GM19025 (cell line): ENCODE results near the gene BORCS8.
"Not testable (repeated sequence)": the region's sequence is repeated elsewhere in the genome, so short reads cannot be mapped to it uniquely, and the experiment has no call there.

Experiments used
- ATAC-seq: cut with Tn5 transposase; IDR thresholded peaks from one replicate; pipeline ENCODE4 v1.9.1; 2021; ENCODE audit warnings: mild to moderate bottlenecking, low read depth, moderate library complexity; ENCODE audit not compliant: unreplicated experiment

BORCS8 gene

DNA sequence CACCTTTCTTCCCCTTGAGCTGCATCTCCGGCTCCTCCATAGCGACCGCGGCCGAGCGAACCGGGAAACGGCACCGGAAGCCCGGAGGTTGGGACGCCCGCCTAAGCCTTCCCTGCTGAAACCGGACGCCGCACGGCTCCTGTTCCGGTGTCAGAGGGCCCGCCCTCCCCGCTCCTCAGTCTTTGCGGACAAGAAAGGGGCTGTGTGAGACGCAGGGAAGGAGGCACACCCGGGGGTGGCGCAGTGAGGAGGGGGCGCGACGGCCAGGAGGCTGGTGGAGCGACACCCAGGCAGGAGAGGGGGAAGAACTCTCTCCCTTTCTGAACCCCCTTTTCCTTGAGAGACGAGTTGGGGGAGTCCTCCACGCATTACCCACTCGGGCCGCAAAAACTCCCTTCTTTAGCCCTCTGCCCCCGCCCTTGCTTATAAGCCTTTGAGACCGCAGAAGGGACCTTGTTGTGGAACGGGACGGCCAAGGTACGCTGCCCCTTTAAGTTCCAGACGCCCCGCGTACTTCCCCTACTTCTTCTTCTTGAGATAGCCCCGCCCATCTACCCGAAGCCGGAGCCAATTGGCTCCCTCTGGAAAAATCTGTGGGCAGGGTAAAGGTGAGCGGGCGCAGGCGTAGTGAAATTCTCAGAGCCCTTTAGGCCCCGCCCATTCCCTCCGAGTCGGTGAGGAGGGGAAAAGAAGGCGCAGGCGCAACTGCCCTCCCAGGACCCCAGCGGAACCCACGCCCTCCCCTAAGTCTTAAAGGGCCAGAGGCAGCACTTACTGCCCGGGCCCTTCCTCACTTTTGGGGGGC lies at the start of gene BORCS8, which contains the start of gene RFXANK:
BORCS8 (minus strand) TSS at position 75 of the 805 bp plus-strand sequence; CDS start at position 40, 35 bp downstream.
RFXANK (plus strand) TSS at position 181 of the 805 bp plus-strand sequence. CDS start 1,689 bp downstream, outside the sequence.
- ATAC-seq: peak; percentile 85

DNA sequence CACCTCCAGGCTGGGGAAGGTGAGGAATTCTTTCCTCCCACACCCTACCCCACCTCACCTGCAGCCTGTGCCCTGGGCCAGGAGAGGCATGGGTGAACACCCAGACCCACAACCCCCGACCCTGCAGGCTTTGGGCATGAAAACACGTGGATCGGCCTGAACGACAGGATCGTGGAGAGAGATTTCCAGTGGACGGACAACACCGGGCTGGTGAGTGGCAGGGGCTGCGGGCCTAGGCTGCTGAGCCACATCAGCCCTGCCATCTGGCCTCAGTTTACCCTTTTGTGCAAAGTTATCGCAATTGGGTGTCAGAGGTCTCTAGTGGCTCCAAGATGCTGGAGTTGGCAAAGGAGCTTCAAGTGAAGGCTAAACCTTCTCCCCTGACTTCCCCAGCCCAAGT lies 48.5 kb upstream of the BORCS8 start:
- no peak for ATAC-seq

DNA sequence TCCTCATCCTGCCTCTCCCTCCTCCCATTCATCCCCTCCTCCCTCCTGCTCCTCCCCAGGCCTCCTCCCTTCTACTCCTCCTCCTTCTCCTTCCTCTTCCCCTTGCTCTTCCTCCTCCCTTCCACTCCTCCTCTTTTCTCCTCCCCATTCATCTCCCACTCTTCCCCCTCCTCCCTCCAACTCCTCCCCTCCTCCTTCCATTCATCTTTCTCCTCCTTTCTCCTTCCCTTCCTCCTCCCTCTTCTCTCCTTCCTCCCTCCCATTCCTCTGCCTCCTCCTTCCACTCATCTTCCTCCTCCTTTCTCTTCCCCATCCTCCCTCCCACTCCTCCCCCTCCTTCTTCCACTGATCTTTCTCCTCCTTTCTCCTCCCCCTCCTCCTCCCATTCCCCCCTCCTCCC lies 47.7 kb upstream of the BORCS8 start:
- no peak for ATAC-seq

DNA sequence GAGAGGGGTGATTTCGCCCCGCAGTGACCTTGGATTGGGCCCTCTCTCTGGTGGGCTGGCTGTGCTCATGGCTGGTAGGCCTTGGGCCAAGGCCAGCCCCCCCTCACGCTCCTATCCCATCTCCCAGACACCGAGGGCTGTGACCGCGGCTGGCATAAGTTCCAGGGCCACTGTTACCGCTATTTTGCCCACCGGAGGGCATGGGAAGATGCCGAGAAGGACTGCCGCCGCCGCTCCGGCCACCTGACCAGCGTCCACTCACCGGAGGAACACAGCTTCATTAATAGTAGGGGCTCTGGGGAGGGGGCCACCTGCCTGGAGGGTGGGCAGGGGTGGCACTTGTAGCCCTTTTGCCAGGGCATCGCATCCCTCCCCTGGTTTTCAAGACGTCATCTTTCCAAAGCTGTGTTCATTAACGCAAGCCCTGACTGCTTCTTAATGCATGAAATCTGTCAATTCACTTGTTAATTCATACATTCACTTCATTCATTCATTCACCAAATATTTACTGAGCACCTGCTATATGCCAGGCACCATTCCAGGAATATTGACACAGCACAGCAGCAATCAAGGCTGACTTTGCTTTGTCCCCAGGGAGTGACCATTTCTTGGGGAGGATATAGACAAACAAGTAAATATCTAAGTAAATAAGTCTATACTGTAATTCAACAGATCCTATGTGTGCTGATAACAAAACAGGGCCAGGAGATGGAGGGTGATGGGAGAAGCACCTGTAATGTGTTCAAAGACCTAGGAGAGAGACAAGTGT lies 46.4 kb upstream of the BORCS8 start:
- ATAC-seq: no peak

DNA sequence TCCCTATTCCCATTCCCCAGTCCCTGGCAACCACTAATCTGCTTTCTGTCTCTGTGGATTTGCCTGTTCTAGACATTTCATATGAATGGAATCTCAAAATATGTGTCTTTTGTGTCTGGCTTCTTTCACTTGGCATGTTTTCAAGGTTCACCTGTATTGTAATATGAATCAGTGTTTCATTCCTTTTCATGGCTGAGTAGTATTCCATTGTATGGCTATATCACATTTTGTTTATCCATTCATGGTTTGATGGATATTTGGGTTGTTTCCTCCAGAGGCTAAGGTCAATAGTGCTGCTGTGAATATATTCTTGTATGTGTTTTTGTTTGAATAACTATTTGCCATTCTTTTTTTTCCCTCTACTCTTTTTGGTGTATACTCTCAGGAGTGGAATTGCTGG lies 44.2 kb upstream of the BORCS8 start:
- ATAC-seq: no peak

DNA sequence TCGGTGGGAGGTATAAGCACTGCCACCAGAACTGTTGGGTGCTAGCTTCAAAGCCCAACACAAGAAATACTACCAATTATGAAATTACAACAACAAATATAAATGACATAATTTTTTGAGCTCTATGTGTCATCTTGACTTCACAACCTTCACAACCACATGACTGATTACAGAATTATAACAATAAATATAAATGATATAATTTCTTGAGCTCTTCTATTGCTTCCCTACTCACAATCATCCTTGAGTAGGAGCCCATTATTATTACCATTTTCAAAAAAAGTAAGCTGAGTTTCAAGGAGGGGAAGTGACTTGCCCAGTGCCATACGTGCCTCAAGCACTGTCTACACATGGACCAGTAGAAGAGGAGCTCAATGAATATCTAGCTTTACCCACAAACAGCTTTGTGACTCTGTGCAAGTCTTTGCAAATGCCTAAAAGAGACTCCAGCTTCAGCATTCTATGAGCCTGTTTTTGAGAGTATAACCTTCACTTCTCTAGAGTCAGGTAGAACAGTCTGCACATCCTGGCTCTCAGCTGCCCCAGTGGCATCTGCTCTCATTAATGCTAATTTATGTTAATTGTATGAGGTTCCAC lies 42.4 kb upstream of the BORCS8 start:
- no peak for ATAC-seq

DNA sequence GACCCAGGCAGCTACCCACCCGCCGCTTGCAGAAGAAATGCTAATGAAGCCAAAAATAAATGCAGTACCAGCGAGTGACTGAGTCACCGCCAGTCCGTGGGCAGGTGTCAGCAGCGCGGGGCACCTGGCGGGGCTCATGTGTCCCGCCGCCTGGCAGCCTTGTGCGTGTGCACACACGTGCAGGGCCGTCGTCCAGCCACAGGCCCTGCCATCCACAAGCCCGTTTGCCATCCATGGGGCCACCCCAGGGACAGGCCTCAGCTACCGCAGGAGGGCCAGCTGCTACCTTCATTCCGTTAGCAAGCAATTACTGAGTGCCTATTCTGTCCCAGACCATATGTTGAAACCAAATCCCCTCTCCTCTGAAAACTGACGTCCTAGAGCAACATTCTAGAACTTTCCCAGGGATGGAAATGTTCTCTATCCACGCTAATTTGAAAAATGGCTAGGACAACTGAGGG lies 40.3 kb upstream of the BORCS8 start:
- no peak for ATAC-seq

DNA sequence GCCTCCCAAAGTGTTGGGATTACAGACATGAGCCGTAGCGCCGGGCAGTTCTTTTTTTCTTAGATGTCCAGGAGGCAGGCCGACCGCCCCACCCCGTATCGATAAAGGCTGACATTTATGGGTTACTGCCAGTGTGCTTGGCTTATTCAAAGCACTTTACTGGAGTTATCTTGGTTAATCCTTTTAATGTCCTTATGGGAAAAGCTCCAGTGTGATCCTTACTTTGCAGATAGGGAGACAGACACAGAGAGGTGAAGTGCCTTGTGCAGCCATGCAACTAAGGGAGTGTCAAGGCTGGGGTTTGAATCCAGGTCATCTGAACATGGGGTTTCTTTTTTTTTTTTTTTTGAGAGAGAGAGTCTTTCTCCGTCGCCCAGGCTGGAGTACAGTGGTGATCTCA lies 39.0 kb upstream of the BORCS8 start:
- ATAC-seq: no peak

DNA sequence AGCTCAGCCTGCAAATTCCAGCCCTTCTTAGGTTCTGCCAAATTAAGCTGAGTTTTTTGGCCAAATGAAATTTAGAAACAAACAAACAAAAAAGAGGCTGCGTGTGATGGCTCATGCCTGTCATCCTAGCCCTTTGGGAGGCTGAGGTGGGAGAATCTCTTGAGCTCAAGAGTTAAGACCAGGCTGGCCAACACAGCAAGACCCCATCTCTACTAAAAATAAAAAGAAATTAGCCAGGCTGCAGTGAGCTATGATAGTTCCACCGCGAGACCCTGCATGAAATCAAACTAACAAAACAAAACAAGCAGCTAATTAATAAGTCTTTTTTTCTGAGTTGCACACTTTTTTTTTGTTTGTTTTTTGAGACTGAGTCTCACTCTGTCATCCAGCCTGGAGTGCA lies 37.7 kb upstream of the BORCS8 start:
- ATAC-seq: no peak

DNA sequence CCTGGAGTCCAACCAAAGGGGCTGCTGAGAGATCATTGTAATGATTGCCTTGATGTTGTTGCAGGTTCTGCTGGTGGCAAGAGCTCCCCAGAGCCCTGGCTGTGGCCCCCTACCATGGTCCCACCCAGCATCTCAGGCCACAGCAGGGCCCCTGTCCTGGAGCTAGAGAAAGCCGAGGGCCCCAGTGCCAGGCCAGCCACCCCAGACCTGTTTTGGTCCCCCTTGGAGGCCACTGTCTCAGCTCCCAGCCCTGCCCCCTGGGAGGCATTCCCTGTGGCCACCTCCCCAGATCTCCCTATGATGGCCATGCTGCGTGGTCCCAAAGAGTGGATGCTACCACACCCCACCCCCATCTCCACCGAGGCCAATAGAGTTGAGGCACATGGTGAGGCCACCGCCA lies 35.3 kb upstream of the BORCS8 start:
- no peak for ATAC-seq

DNA sequence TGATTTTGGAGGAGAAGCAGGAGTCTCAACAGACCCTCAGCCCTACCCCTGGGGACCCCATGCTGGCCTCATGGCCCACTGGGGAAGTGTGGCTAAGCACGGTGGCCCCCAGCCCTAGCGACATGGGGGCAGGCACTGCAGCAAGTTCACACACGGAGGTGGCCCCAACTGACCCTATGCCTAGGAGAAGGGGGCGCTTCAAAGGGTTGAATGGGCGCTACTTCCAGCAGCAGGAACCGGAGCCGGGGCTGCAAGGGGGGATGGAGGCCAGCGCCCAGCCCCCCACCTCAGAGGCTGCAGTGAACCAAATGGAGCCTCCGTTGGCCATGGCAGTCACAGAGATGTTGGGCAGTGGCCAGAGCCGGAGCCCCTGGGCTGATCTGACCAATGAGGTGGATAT lies 34.7 kb upstream of the BORCS8 start:
- no peak for ATAC-seq

DNA sequence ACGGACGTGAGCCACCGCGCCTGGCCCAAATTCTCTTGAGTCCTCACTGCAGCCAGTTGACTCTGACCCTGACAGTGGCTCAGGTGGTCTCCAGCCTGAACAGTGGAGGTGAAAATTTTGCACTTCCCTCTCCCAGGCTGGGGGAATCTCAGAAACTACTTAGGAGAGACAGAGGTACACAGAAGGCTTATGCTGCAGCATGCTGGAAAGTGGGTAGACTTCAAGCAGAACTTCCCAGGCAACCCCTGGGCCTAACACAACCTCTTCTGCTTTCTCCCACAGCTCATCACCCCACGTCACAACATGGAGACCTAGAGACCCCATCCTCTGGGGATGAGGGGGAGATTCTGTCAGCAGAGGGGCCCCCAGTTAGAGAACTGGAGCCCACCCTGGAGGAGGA lies 34.3 kb upstream of the BORCS8 start:
- ATAC-seq: no peak

DNA sequence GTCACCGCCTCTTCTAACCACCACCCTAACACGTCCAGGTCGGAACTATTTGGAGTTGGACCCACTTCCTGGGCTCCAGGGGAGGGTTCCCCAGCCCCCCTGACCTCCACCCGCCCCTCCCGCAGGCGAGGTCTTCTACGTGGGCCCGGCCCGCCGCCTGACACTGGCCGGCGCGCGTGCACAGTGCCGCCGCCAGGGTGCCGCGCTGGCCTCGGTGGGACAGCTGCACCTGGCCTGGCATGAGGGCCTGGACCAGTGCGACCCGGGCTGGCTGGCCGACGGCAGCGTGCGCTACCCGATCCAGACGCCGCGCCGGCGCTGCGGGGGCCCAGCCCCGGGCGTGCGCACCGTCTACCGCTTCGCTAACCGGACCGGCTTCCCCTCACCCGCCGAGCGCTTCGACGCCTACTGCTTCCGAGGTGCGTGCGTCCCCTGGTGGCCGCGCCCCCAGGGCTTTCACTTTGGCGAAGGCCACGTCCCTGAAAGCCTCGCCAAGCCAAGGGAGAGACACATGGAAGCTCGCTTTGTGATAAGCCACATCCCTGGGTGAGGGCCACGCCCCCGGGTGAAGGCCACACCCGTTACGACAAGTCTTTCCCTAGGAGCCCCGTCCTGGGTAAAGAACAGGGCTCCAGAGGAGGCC lies 33.0 kb upstream of the BORCS8 start:
- ATAC-seq: no peak

DNA sequence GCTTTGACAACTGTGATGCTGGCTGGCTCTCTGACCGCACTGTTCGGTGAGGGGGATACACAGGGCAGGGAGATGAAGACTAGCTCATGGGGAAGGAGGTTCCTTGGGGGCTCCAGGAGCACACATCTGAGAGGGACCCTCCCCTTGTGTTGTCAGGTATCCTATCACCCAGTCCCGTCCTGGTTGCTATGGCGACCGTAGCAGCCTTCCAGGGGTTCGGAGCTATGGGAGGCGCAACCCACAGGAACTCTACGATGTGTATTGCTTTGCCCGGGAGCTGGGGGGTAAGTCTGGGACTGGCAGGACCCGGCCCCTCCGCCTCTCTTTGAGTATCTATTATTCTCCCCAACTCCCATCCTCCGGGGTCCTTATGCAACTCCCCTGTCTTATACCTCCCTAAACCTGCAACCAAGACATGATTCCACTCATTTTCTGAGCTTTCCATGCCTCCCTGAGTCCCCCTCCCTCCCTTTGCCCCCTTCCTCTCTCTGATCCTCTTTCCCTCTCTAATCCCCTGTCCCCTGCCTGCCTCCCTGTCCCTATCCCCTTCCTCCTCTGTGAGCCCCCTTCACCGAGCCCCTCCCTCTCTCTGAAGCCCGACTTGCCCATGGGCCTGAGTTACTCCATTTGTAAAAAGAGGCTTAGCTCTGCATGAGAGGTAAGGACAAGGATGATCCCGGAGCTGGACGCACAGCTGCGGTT lies 32.3 kb upstream of the BORCS8 start:
- no peak for ATAC-seq

DNA sequence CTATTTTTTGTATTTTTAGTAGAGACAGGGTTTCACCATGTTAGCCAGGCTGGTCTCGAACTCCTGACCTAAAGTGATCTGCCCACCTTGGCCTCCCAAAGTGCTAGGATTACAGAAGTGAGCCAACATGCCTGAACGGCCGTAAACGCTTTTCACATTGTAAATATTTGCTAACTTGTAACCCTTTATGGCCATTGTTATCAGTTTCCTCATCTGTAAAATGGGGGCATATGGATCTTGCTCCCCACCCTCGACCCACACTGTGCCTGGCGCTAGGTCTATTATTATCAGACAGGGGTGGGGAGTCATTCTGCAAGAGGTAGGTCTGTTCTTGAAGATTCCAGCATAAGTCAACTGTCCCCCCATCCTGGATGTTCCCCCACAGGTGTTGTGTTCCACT lies 31.7 kb upstream of the BORCS8 start:
- no peak for ATAC-seq

DNA sequence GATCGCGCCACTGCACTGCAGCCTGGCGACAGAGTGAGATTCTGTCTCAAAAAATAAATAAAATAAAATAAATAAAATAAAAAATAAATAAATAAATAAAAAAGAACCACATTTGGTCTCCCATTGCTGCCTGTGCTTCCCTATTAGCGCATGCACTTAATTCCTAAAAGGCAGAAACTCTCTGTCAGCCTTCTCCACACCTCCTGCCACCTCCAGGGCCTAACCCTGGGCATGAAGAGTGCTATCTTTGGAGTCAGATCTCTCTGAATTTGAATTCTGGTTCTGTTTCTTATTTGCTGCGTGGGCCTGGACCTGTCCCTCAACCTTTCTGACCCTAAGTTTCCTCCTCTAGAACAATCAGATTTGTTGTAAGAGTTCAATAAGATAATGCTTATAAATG lies 31.1 kb upstream of the BORCS8 start:
- ATAC-seq: no peak

DNA sequence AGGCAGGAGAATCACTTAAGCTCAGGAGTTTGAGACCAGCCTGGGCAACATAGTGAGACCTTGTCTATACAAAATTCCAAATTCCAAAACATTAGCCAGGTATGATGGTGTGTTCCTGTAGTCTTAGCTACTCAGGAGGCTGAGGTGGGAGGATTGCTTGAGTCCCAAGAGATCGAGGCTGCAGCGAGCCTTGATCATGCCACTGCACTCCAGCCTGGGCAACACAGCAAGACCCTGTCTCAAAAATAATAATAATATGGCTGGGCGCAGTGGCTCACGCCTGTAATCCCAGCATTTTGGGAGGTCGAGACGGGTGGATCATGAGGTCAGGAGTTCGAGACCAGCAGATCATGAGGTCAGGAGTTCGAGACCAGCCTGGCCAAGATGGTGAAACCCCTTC lies 29.0 kb upstream of the BORCS8 start:
- not testable (repeated sequence) for ATAC-seq

DNA sequence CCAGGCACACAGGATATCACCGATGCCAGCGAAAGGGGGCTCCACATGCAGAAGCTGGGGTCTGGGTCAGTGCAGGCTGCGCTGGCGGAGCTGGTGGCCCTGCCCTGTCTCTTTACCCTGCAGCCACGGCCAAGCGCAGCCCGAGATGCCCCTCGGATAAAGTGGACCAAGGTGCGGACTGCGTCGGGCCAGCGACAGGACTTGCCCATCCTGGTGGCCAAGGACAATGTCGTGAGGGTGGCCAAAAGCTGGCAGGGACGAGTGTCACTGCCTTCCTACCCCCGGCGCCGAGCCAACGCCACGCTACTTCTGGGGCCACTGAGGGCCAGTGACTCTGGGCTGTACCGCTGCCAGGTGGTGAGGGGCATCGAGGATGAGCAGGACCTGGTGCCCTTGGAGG lies 27.0 kb upstream of the BORCS8 start:
- no peak for ATAC-seq

DNA sequence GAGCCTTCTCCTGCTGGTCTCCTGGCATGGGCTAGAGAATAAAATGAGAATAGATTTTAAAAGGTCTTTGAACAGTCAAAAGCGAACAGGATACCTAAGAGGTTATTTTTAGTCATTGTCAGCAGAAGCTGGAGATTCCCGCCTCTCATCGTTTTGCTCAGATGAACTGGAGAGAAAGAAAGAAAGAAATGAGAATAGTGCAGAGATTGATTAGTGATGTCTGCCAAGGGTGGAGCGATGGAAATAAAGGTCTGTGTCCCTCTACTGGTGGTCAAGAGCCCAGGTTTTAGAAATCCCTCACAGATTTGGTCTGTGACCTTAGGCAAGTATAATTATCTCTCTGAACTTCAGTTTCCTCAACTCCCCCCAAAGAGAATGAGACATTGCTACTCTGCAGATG lies 25.1 kb upstream of the BORCS8 start:
- no peak for ATAC-seq

DNA sequence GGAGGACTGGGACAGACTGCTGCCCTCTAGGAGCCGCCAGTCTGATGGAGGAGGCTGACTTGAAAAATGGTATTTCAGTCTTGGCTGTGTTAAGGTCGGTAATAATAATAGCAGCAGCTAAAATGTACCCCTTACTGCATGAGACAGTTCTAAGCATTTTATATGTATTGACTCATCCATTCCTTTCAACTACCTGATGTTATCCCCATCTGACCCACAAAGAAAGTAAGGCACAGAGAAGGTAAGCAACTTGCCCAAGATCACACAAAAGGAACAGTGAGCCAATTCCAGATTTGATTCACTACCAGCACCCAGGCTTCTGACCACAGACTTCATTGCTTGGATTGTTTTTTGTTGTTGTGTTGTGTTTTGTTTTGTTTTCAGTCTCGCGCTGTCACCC lies 23.8 kb upstream of the BORCS8 start:
- ATAC-seq: no peak
